GM20000 (cell line): ENCODE results near the gene GRAMD4.
A peak's percentile ranks its signal among the peaks of the same experiment; 100 is the strongest.
"Not testable (repeated sequence)": the region's sequence is repeated elsewhere in the genome, so short reads cannot be mapped to it uniquely, and the experiment has no call there.

Experiments used
- DNase-seq: peaks from one replicate; pipeline ENCODE4 v3.0.0; 2012; ENCODE audit warnings: low spot score
- CTCF ChIP-seq: IDR thresholded peaks from 2 replicates; pipeline ENCODE4 v1.5.1; 2012; ENCODE audit warnings: mild to moderate bottlenecking, control low read depth; ENCODE audit errors: extremely low read depth, missing control alignments

Gene GRAMD4

GRCh38 chr22:46614025-46614931 lies 5.9 kb upstream of the GRAMD4 start:
- DNase-seq = peak; percentile 63
- no peak for TF ChIP-seq CTCF

- DNase-seq = no peak
- no peak for TF ChIP-seq CTCF
These were observed 2.8 kb upstream of the GRAMD4 start for GRCh38 chr22:46617207-46617985.

- no peak for TF ChIP-seq CTCF
- no peak for DNase-seq
These were observed 2.1 kb upstream of the GRAMD4 start for GRCh38 chr22:46617986-46618647.

DNA sequence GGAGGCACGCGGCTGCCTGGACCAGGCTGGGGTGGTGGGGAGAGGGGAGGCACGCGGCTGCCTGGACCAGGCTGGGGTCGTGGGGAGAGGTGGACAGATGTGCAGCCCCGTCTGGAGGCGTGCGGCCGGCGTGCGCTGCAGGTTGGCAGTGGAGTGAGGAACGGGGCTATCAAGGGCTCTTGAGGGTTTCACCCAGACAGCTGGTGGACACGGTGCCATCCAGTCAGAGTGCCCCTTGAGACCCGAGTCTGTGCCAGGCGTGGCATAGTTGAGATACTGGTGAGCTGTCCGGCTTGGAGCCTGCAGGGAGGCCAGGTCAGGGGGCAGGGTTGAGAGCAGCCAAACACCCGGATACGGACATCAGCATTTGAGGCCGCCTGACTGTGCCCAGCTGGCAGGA lies 1.5 kb upstream of the GRAMD4 start:
- TF ChIP-seq CTCF = no peak
- no peak for DNase-seq

DNA sequence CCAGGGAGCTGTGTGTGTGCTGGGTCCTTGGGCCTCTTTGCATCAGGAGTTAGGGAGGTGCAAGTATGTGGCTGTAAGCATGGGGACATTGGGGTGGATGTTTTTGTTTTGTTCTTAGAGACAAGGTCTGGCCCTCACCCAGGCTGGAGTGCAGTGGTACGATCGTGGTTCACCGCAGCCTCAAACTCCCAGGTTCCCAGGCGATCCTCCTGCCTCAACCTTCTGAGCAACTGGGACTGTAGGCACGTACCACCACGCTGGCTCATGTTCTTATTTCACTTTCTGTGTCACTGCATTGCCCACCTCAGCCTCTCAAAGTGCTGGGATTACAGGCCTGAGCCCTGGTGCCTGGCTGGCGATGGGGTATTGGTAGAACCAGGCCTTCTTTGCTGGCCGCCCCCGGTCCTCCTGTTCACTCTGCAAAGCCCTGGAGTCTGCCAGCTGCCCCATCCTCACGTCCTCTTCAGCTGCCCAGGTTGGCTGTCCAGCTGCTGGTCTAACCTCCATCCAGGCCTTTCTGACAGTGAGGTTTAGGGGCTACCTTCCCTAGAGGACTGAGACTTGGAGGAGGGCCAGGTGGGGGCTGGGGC lies 851 bp upstream of the GRAMD4 start:
- DNase-seq = no peak
- TF ChIP-seq CTCF = no peak

- TF ChIP-seq CTCF = no peak
- no peak for DNase-seq
These were observed 529 bp downstream of the GRAMD4 start for GRCh38 chr22:46620588-46621242.

DNA sequence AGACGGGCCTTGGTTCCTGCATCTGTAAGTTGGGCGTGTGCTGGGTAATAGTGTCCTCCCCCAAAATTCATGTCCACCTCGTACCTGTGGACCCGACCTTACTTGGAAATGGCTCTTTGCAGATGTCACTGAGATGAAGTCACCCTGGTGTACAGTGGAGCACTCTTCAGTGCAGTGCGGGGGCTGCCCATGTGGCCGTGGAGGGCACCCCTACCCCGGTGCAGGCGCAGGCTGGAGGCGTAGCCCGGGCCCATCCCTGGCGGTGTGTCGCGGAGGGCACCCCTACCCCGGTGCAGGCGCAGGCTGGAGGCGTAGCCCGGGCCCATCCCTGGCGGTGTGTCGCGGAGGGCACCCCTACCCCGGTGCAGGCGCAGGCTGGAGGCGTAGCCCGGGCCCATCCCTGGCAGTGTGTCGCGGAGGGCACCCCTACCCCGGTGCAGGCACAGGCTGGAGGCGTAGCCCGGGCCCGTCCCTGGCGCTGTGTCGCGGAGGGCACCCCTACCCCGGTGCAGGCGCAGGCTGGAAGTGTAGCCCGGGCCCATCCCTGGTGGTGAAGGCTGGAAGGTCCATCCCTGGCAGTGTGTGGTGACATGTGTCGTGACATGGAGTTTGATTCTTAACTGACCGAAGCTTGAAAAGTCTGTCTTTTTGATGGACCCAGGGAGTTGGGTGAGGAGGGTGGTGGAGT lies 1.2 kb downstream of the GRAMD4 start:
- not testable (repeated sequence) for DNase-seq
